Stimulated activated CD4-positive, alpha-beta T cell treated with anti-CD3 and anti-CD28 coated beads, Interleukin-15, amount 100 ng/mL, for 48 hours (primary cell): ENCODE results near the gene AVL9.
"Not testable (repeated sequence)": the region's sequence is repeated elsewhere in the genome, so short reads cannot be mapped to it uniquely, and the experiment has no call there.

Experiments used
- DNase-seq, 2 donors: peaks; one replicate each; pipeline ENCODE4 v3.0.0-alpha.2; 2020; ENCODE audit warnings: low read depth in 2 of 2

The AVL9 gene

GRCh38 chr7:32495298-32496051 is at the start of gene AVL9:
TSS of gene AVL9 (plus strand) at chr7:32495489. CDS start at chr7:32495710, 221 bp downstream.
- peak; percentile 97 to 99 for DNase-seq

- no peak for DNase-seq
Measured at GRCh38 chr7:32447218-32447617, 48.1 kb upstream of the AVL9 start.

- DNase-seq = no peak
Measured at GRCh38 chr7:32453341-32454011, 41.8 kb upstream of the AVL9 start.

- no peak for DNase-seq
Measured at GRCh38 chr7:32458025-32458424, 37.3 kb upstream of the AVL9 start.

GRCh38 chr7:32459788-32460187 is 35.5 kb upstream of the AVL9 start:
- no peak for DNase-seq

- no peak for DNase-seq
Measured at GRCh38 chr7:32461484-32461883, 33.8 kb upstream of the AVL9 start.

GRCh38 chr7:32462451-32462850 is 32.8 kb upstream of the AVL9 start:
- no peak for DNase-seq

GRCh38 chr7:32462977-32463376 is 32.3 kb upstream of the AVL9 start:
- DNase-seq = no peak

- not testable (repeated sequence) for DNase-seq
Measured at GRCh38 chr7:32464641-32465416, 30.5 kb upstream of the AVL9 start.

- not testable (repeated sequence) for DNase-seq
Measured at GRCh38 chr7:32470004-32470403, 25.3 kb upstream of the AVL9 start.

- no peak for DNase-seq
Measured at GRCh38 chr7:32470871-32471270, 24.4 kb upstream of the AVL9 start.

- DNase-seq = no peak
Measured at GRCh38 chr7:32472015-32472414, 23.3 kb upstream of the AVL9 start.

- no peak for DNase-seq
Measured at GRCh38 chr7:32474008-32474407, 21.3 kb upstream of the AVL9 start.

- no peak for DNase-seq
Measured at GRCh38 chr7:32476816-32477648, 18.3 kb upstream of the AVL9 start.

- DNase-seq = no peak
Measured at GRCh38 chr7:32477649-32477980, 17.7 kb upstream of the AVL9 start.

GRCh38 chr7:32479574-32480200 is 15.6 kb upstream of the AVL9 start:
- no peak for DNase-seq

GRCh38 chr7:32481176-32481575 is 14.1 kb upstream of the AVL9 start:
- DNase-seq = no peak

- no peak for DNase-seq
Measured at GRCh38 chr7:32481921-32482320, 13.4 kb upstream of the AVL9 start.

GRCh38 chr7:32489788-32490126 is 5.5 kb upstream of the AVL9 start:
- DNase-seq = no peak

- peak; percentile 80 to 85 for DNase-seq
Measured at GRCh38 chr7:32490127-32490796, 5.0 kb upstream of the AVL9 start, which contains the start of gene LSM5. TSS of gene LSM5 (minus strand) at chr7:32490380. CDS start at chr7:32490365, 15 bp downstream.

GRCh38 chr7:32494946-32495297 is 367 bp upstream of the AVL9 start:
- DNase-seq = no peak
